ENCODE results near the gene CEP112. TPM values are rescaled to one million over a fixed set of nuclear protein-coding genes. Genes with fewer than 3 reads are reported as not detected.

Gene CEP112
- total and polyA plus RNA-seq, 8 donors: 15.1 to 23.8 (median 19.7) TPM

- no peak overlapping the region for H3K27ac ChIP-seq
- DNase-seq (no peak), ATAC-seq (no peak)
- H3K9me3 ChIP-seq: no peaks in the 10 kb centered on the region
- no peak overlapping the region for H3K4me3 ChIP-seq
- no peaks in the 10 kb centered on the region for H3K27me3 ChIP-seq
- no peaks in the 10 kb centered on the region for H3K36me3 ChIP-seq
- intact Hi-C loops (cut with DNase I): no loop called here
- H3K4me1 ChIP-seq: no peaks in the 10 kb centered on the region
- TF ChIP-seq, protein P1, sequence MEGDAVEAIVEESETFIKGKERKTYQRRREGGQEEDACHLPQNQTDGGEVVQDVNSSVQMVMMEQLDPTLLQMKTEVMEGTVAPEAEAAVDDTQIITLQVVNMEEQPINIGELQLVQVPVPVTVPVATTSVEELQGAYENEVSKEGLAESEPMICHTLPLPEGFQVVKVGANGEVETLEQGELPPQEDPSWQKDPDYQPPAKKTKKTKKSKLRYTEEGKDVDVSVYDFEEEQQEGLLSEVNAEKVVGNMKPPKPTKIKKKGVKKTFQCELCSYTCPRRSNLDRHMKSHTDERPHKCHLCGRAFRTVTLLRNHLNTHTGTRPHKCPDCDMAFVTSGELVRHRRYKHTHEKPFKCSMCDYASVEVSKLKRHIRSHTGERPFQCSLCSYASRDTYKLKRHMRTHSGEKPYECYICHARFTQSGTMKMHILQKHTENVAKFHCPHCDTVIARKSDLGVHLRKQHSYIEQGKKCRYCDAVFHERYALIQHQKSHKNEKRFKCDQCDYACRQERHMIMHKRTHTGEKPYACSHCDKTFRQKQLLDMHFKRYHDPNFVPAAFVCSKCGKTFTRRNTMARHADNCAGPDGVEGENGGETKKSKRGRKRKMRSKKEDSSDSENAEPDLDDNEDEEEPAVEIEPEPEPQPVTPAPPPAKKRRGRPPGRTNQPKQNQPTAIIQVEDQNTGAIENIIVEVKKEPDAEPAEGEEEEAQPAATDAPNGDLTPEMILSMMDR (IDR thresholded peaks at IDR 0.05): no peak
Measured at GRCh38 chr17:66221343-66221742, 29.4 kb upstream of the CEP112 start.

DNA sequence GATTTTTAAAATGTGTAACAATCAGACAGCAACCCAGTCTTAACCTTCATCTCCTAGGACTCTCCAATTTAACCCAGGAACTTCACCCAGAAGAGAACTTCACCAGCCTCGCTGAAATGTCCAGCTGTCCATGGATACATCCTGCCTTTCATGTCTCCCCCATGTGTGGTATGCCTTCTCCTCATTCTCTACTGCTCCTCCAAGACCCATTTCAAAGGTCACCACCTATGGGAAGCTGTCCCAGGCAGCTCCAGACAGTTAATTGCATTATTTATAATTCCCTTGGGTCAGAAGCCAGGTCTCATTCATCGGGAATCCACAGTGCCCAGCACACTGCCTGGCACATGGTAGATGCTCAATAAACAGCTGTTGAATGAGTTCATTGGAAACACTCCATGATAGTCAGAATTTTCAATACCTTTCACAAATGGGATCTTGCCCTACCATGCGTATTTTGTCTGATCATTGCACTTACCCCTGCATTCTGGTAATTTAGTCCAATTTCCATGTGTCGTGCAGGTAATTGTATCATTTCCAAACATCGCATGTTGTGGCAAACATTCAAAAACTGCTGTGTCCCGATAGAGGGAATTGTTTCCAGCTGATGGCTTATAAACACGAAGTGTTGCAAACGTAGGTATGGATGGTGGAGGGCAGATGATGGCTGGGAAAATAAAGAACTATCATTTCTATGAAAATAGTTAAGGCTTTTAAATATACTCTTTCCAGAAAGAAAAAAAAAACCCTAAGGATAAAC is 28.3 kb upstream of the CEP112 start:
- Histone ChIP-seq H3K27me3 (no peaks in the 10 kb centered on the region), H3K4me3 (no peak overlapping the region), H3K9me3 (no peaks in the 10 kb centered on the region), H3K27ac (no peak overlapping the region), H3K36me3 (no peaks in the 10 kb centered on the region), H3K4me1 (no peaks in the 10 kb centered on the region)
- intact Hi-C loops (cut with DNase I): no loop called here
- ATAC-seq (no peak), DNase-seq (no peak)
- TF ChIP-seq, protein P1 (IDR thresholded peaks at IDR 0.05): no peak

GRCh38 chr17:66215529-66215911 is 23.6 kb upstream of the CEP112 start:
- Histone ChIP-seq H3K36me3 (no peaks in the 10 kb centered on the region), H3K27me3 (no peaks in the 10 kb centered on the region), H3K9me3 (no peaks in the 10 kb centered on the region), H3K4me3 (no peak overlapping the region), H3K4me1 (no peaks in the 10 kb centered on the region), H3K27ac (no peak overlapping the region)
- TF ChIP-seq, protein P1 (IDR thresholded peaks at IDR 0.05): no peak
- intact Hi-C loops (cut with DNase I): no loop called here
- DNase-seq (no peak), ATAC-seq (no peak)

DNA sequence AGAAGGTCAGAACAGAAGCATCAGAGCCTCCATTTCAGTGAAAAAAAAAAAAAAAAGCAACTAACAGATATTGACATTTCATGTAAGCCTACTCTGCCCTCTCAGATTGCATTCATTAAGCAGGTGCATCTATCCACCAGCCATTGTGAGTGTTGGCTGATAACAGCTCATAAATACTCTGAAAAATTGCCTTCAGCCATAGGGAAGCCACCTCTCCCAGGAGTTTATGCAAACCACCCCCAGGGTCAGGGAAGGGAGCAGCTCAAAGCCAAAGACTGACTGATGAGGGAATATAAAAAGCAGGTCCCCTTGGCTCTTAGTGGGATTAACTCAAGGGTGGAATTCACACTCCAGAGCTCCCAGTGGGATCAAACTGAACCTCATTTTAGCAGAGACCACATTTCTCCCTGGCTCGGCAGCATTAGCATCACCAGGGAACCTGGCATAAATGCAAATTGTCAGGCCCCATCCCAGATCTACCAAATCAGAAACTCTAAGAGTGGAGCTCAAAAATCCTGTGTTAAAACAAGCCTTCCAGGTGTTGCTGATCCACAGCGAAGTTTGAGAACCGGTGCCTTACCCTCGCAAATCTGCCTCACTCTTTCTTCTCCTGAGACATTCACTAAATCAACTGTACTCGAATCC is 23.1 kb upstream of the CEP112 start:
- Histone ChIP-seq H3K36me3 (no peaks in the 10 kb centered on the region), H3K9me3 (no peaks in the 10 kb centered on the region), H3K4me3 (no peak overlapping the region), H3K4me1 (no peaks in the 10 kb centered on the region), H3K27me3 (no peaks in the 10 kb centered on the region), H3K27ac (no peak overlapping the region)
- DNase-seq (no peak), ATAC-seq (no peak)
- TF ChIP-seq, protein P1 (IDR thresholded peaks at IDR 0.05): no peak
- intact Hi-C loops (cut with DNase I): no loop called here

- Histone ChIP-seq H3K27me3 (no peaks in the 10 kb centered on the region), H3K36me3 (no peaks in the 10 kb centered on the region), H3K27ac (no peak overlapping the region), H3K4me3 (no peak overlapping the region), H3K9me3 (no peaks in the 10 kb centered on the region), H3K4me1 (no peaks in the 10 kb centered on the region)
- intact Hi-C loops (cut with DNase I): no loop called here
- TF ChIP-seq, protein P1 (IDR thresholded peaks at IDR 0.05): no peak
- ATAC-seq (no peak), DNase-seq (no peak)
Measured at GRCh38 chr17:66211047-66211810, 19.3 kb upstream of the CEP112 start.

Measured in left lung (tissue), 10 donors.